ENCODE measurements around the gene CYB561D2. TPM values are rescaled to one million over a fixed set of nuclear protein-coding genes. Genes with fewer than 3 reads are reported as not detected.

CYB561D2 gene
- total RNA-seq, 1 donor from 2014 or later, result 12.9 TPM

- no peak for DNase-seq (ENCODE audit: low spot score in 2 of 2, unreplicated experiment in 2 of 2)
- no peaks in the 10 kb centered on the region for H3K9me3 Mint-ChIP-seq
- H3K4me3 Mint-ChIP-seq, result no peak overlapping the region
- H3K4me1 Mint-ChIP-seq, result peaks cover 31% of the 10 kb centered on the region
- no peak for TF ChIP-seq CTCF (IDR thresholded peaks at IDR 0.05; ENCODE audit: unreplicated experiment)
- H3K36me3 Mint-ChIP-seq, result no peaks in the 10 kb centered on the region
- H3K27me3 Mint-ChIP-seq (ENCODE audit: low read depth), result peaks cover 3% of the 10 kb centered on the region
- H3K27ac Mint-ChIP-seq, result no peak overlapping the region
Observed at GRCh38 chr3:50374363-50375257, 23.9 kb downstream of the CYB561D2 start.

GRCh38 chr3:50375258-50375931 is 24.7 kb downstream of the CYB561D2 start:
- Mint-ChIP-seq H3K4me1 (peaks cover 34% of the 10 kb centered on the region), H3K27ac (no peak overlapping the region), H3K9me3 (no peaks in the 10 kb centered on the region), H3K27me3 (ENCODE audit: low read depth) (peaks cover 3% of the 10 kb centered on the region), H3K36me3 (no peaks in the 10 kb centered on the region), H3K4me3 (no peak overlapping the region)
- DNase-seq (ENCODE audit: low spot score in 2 of 2, unreplicated experiment in 2 of 2), result no peak
- TF ChIP-seq CTCF (IDR thresholded peaks at IDR 0.05; ENCODE audit: unreplicated experiment), result no peak

GRCh38 chr3:50378024-50378423 is 27.4 kb downstream of the CYB561D2 start:
- Mint-ChIP-seq H3K27me3 (ENCODE audit: low read depth) (peaks cover 3% of the 10 kb centered on the region), H3K4me1 (peaks cover 28% of the 10 kb centered on the region), H3K27ac (no peak overlapping the region), H3K36me3 (no peaks in the 10 kb centered on the region), H3K9me3 (no peaks in the 10 kb centered on the region), H3K4me3 (no peak overlapping the region)
- no peak for DNase-seq (ENCODE audit: low spot score in 2 of 2, unreplicated experiment in 2 of 2)
- TF ChIP-seq CTCF (IDR thresholded peaks at IDR 0.05; ENCODE audit: unreplicated experiment), result no peak

- DNase-seq (ENCODE audit: low spot score in 2 of 2, unreplicated experiment in 2 of 2), result no peak
- no peak for TF ChIP-seq CTCF (IDR thresholded peaks at IDR 0.05; ENCODE audit: unreplicated experiment)
- Mint-ChIP-seq H3K9me3 (no peaks in the 10 kb centered on the region), H3K27ac (no peak overlapping the region), H3K4me3 (no peak overlapping the region), H3K4me1 (peaks cover 24% of the 10 kb centered on the region), H3K27me3 (ENCODE audit: low read depth) (peaks cover 6% of the 10 kb centered on the region), H3K36me3 (no peaks in the 10 kb centered on the region)
Observed at GRCh38 chr3:50378757-50379156, 28.1 kb downstream of the CYB561D2 start.

- Mint-ChIP-seq H3K36me3 (no peaks in the 10 kb centered on the region), H3K9me3 (no peaks in the 10 kb centered on the region), H3K4me1 (peaks cover 19% of the 10 kb centered on the region), H3K27me3 (ENCODE audit: low read depth) (peaks cover 7% of the 10 kb centered on the region), H3K4me3 (no peak overlapping the region), H3K27ac (no peak overlapping the region)
- no peak for TF ChIP-seq CTCF (IDR thresholded peaks at IDR 0.05; ENCODE audit: unreplicated experiment)
- no peak for DNase-seq (ENCODE audit: low spot score in 2 of 2, unreplicated experiment in 2 of 2)
Observed at GRCh38 chr3:50380405-50381085, 29.9 kb downstream of the CYB561D2 start.

All from mesothelial cell of epicardium (in vitro differentiated cells).